H1 (cell line): ENCODE results near the gene PGA5. TPM values are rescaled to one million over a fixed set of nuclear protein-coding genes. Genes with fewer than 3 reads are reported as not detected.
"Not testable (repeated sequence)": the region's sequence is repeated elsewhere in the genome, so short reads cannot be mapped to it uniquely, and the experiment has no call there.

Experiments used
- CTCF ChIA-PET: fragments of 300-600 bp; sonication (Branson Sonifier 250); formaldehyde crosslinking; loops from one replicate; lab custom pipeline; 2021; ENCODE audit not compliant: partially characterized antibody; lab: Charles Lee
- POLR2A ChIA-PET: fragments of 300-600 bp; sonication (Branson Sonifier 250); formaldehyde crosslinking; loops from one replicate; lab custom pipeline; 2021; ENCODE audit warnings: inconsistent platforms; ENCODE audit not compliant: partially characterized antibody; lab: Charles Lee
- DNase-seq, 2 experiments: peaks; one replicate each; pipeline versions ENCODE4 v3.0.0 to v3.0.0-alpha.2; 2010 to 2022; ENCODE audit warnings: low spot score in 2 of 2, low read depth in 1 of 2, mixed read lengths in 1 of 2
- FAIRE-seq: peaks from 2 replicates; lab custom pipeline; 2011; peaks lifted over from hg19 to GRCh38; lab: Jason Lieb, UNC
- H2AFZ ChIP-seq: 2 replicates; pipeline ENCODE4 v1.8.1; 2012; ENCODE audit warnings: low read length, inconsistent platforms
- H2AK5ac ChIP-seq: 2 replicates; pipeline ENCODE4 v1.6.1; 2013; ENCODE audit warnings: low read depth, low read length
- H2BK120ac ChIP-seq: replicated peaks from 2 replicates; pipeline ENCODE3; 2013; ENCODE audit warnings: low read depth, low read length, inconsistent platforms
- H2BK12ac ChIP-seq: 2 replicates; pipeline ENCODE4 v1.6.1; 2013; ENCODE audit warnings: low read depth, low read length
- H2BK15ac ChIP-seq: 2 replicates; pipeline ENCODE4 v1.6.1; 2013; ENCODE audit warnings: low read length
- H2BK20ac ChIP-seq: 2 replicates; pipeline ENCODE4 v1.6.1; 2013; ENCODE audit warnings: low read length
- H2BK5ac ChIP-seq: 2 replicates; pipeline ENCODE4 v1.6.1; 2013; ENCODE audit warnings: low read depth, low read length
- H3K14ac ChIP-seq: 2 replicates; pipeline ENCODE4 v1.6.1; 2013; ENCODE audit warnings: inconsistent platforms; ENCODE audit not compliant: insufficient read length
- H3K18ac ChIP-seq: 2 replicates; pipeline ENCODE4 v1.6.1; 2013; ENCODE audit warnings: low read length; ENCODE audit errors: extremely low read depth
- H3K23ac ChIP-seq: 2 replicates; pipeline ENCODE4 v1.6.1; 2013; ENCODE audit warnings: inconsistent platforms; ENCODE audit not compliant: insufficient read length
- H3K23me2 ChIP-seq: 2 replicates; pipeline ENCODE4 v1.6.1; 2013; ENCODE audit warnings: low read depth, low read length
- H3K27ac ChIP-seq: 2 replicates; pipeline ENCODE4 v1.6.1; 2011; ENCODE audit warnings: low read depth, low read length, inconsistent platforms
- H3K27me3 ChIP-seq, 4 experiments: replicated peaks in 1 of 4; 1 replicate in 1 of 4; 2 replicates in 3 of 4; pipeline versions ENCODE4 v1.6.1 to v1.8.1; 2011 to 2013; ENCODE audit warnings: low read length in 3 of 4, mild to moderate bottlenecking in 3 of 4, inconsistent platforms in 2 of 4, mixed read lengths in 2 of 4, moderate library complexity in 1 of 4; ENCODE audit not compliant: control insufficient read depth in 3 of 4, insufficient read depth in 3 of 4; ENCODE audit errors: extremely low read depth in 1 of 4
- H3K36me3 ChIP-seq, 4 experiments: 2 replicates each; pipeline versions ENCODE4 v1.6.1 to v1.8.1; 2011 to 2013; ENCODE audit warnings: mild to moderate bottlenecking in 4 of 4, low read length in 3 of 4, moderate library complexity in 2 of 4, control low read depth in 1 of 4, inconsistent platforms in 1 of 4; ENCODE audit not compliant: insufficient read depth in 4 of 4, control insufficient read depth in 2 of 4
- H3K4ac ChIP-seq: replicated peaks from 2 replicates; pipeline ENCODE3; 2013; ENCODE audit warnings: low read length, low read depth, mixed read lengths, inconsistent platforms; ENCODE audit not compliant: insufficient read length
- H3K4me1 ChIP-seq, 4 experiments: replicated peaks in 1 of 4; 1 replicate in 1 of 4; 2 replicates in 3 of 4; pipeline versions ENCODE4 v1.6.1 to v1.8.1; 2011 to 2013; ENCODE audit warnings: low read length in 3 of 4, inconsistent platforms in 2 of 4, mixed read lengths in 1 of 4; ENCODE audit not compliant: insufficient read depth in 4 of 4, control insufficient read depth in 3 of 4
- H3K4me2 ChIP-seq, 2 experiments: 2 replicates each; pipeline versions ENCODE4 v1.6.1 to v1.8.1; 2011 to 2013; ENCODE audit warnings: low read depth in 2 of 2, low read length in 2 of 2, control low read depth in 1 of 2, inconsistent platforms in 1 of 2, mild to moderate bottlenecking in 1 of 2; ENCODE audit not compliant: insufficient read depth in 1 of 2
- H3K4me3 ChIP-seq, 4 experiments: fragments of 200-600, 300-600 bp in 1 of 4; sonication (generic), shearing (Covaris generic), sonication (Bioruptor Twin) in 1 of 4; 2 replicates each; pipeline versions ENCODE4 v1.5.1 to v1.8.1; 2011 to 2016; ENCODE audit warnings: low read length in 4 of 4, low read depth in 3 of 4, control low read depth in 2 of 4, inconsistent platforms in 2 of 4, mild to moderate bottlenecking in 2 of 4, mixed read lengths in 1 of 4, moderate library complexity in 1 of 4; ENCODE audit not compliant: insufficient read depth in 2 of 4; ENCODE audit errors: extremely low read depth in 1 of 4
- H3K56ac ChIP-seq: replicated peaks from 2 replicates; pipeline ENCODE3; 2013; ENCODE audit warnings: low read depth, mild to moderate bottlenecking, mixed read lengths, low read length, inconsistent platforms; ENCODE audit not compliant: insufficient read length
- H3K79me1 ChIP-seq: 2 replicates; pipeline ENCODE4 v1.6.1; 2013; ENCODE audit warnings: low read depth, low read length, control low read depth
- H3K79me2 ChIP-seq, 2 experiments: 2 replicates each; pipeline versions ENCODE4 v1.6.1 to v1.8.1; 2012 to 2013; ENCODE audit warnings: low read length in 2 of 2, mild to moderate bottlenecking in 2 of 2, inconsistent platforms in 1 of 2; ENCODE audit not compliant: insufficient read depth in 2 of 2, control insufficient read depth in 1 of 2
- H3K9ac ChIP-seq, 4 experiments: replicated peaks in 1 of 4; 1 replicate in 1 of 4; 2 replicates in 3 of 4; pipeline versions ENCODE4 v1.6.1 to v1.8.1; 2011 to 2013; ENCODE audit warnings: low read depth in 3 of 4, low read length in 3 of 4, control low read depth in 2 of 4, mild to moderate bottlenecking in 2 of 4, moderate library complexity in 2 of 4, inconsistent platforms in 1 of 4; ENCODE audit errors: extremely low read depth in 1 of 4
- H3K9me3 ChIP-seq, 2 experiments: 2 replicates each; pipeline versions ENCODE4 v1.6.1 to v1.8.1; 2012 to 2013; ENCODE audit warnings: mild to moderate bottlenecking in 2 of 2, moderate library complexity in 2 of 2, control low read depth in 1 of 2, inconsistent platforms in 1 of 2, low read depth in 1 of 2, low read length in 1 of 2, mixed read lengths in 1 of 2; ENCODE audit not compliant: insufficient read depth in 2 of 2
- H4K20me1 ChIP-seq, 2 experiments: replicated peaks in 1 of 2; 2 replicates each; pipeline versions ENCODE3 to v1.8.1; 2011 to 2013; ENCODE audit warnings: inconsistent platforms in 2 of 2, low read length in 2 of 2, mild to moderate bottlenecking in 1 of 2; ENCODE audit not compliant: insufficient read depth in 2 of 2, control insufficient read depth in 1 of 2
- H4K5ac ChIP-seq: 2 replicates; pipeline ENCODE4 v1.6.1; 2013; ENCODE audit warnings: low read length, low read depth, mixed read lengths, inconsistent platforms; ENCODE audit not compliant: insufficient read length
- H4K8ac ChIP-seq: 2 replicates; pipeline ENCODE4 v1.8.0; 2013; ENCODE audit warnings: mild to moderate bottlenecking, moderate library complexity, low read length, inconsistent platforms; ENCODE audit not compliant: insufficient read depth; ENCODE audit errors: extremely low read depth
- H4K91ac ChIP-seq: replicated peaks from 2 replicates; pipeline ENCODE3; 2013; ENCODE audit warnings: low read length, mixed read lengths, inconsistent platforms; ENCODE audit not compliant: insufficient read length
- WGBS, 2 experiments: shearing (Covaris generic) in 1 of 2; methylation state at CpG; one replicate each; pipeline versions ENCODE4 v1.1.6 to v1.1.7; 2013 to 2015; ENCODE audit warnings: low lambda C conversion rate in 2 of 2, mixed read lengths in 2 of 2, inconsistent platforms in 1 of 2, low coverage in 1 of 2, missing lambda C conversion rate in 1 of 2; ENCODE audit not compliant: insufficient replicate concordance in 2 of 2, insufficient coverage in 1 of 2, insufficient read length in 1 of 2; ENCODE audit errors: extremely low coverage in 1 of 2, missing lambda C conversion rate in 1 of 2; 5-methylcytosine and 5-hydroxymethylcytosine counted together
- polyA plus RNA-seq, 7 experiments: library from polyadenylated mRNA; depleted of rRNA in 3 of 7; stranded (reverse) in 5 of 7; unstranded in 2 of 7; fragments of >200 nt in 5 of 7; fragments of 200-250 nt in 2 of 7; gene quantifications; 1 replicate in 5 of 7; 2 replicates in 1 of 7; 4 replicates in 1 of 7; pipeline versions ENCODE4 v1.2.1 to v1.2.3, GENCODE V29; 2011 to 2013; ENCODE audit warnings: missing spikeins in 2 of 7, mixed read lengths in 2 of 7
- total RNA-seq: library from RNA; stranded (reverse); fragmentation: NEBNext Ultra II Directional; extraction: Animal tissue kit (Norgen Biotek cat#: 25700); gene quantifications from 2 replicates; pipeline ENCODE4 v1.2.1, GENCODE V29; 2021

PGA5 gene
- total and polyA plus RNA-seq, 2 of the 8 experiments (the other 6 are each of a cell fraction or from before 2014, with no cell fraction given), result 0.67 to 2.0 TPM

- H3K27ac ChIP-seq, H3K36me3 ChIP-seq, H2AFZ ChIP-seq, H3K4me1 ChIP-seq, H3K4me3 ChIP-seq, H4K91ac ChIP-seq, H3K9ac ChIP-seq, H3K23me2 ChIP-seq, H3K23ac ChIP-seq, H3K27me3 ChIP-seq, DNase-seq, H3K14ac ChIP-seq, H2AK5ac ChIP-seq, H3K4ac ChIP-seq, H4K20me1 ChIP-seq, H4K8ac ChIP-seq, H3K9me3 ChIP-seq, H3K79me1 ChIP-seq, POLR2A ChIA-PET, H2BK120ac ChIP-seq, H3K4me2 ChIP-seq, H2BK20ac ChIP-seq, H3K79me2 ChIP-seq, H2BK15ac ChIP-seq, H4K5ac ChIP-seq, H3K18ac ChIP-seq, H2BK12ac ChIP-seq, FAIRE-seq, H2BK5ac ChIP-seq, H3K56ac ChIP-seq: not testable (repeated sequence)
- CTCF ChIA-PET, result interaction anchor here (1.2 to 4.8 kb wide), 3 partner anchors 11 to 133 kb away, joined by 3 to 19 read pairs (median 5); partner anchors contain the start of gene VWCE
- 93% methylated on average over 1 of the region's 1 CpG; no CpG with 5 or more reads in 1 of the 2 experiments for WGBS, 2 experiments
Observed at GRCh38 chr11:61252332-61252731, 11.4 kb downstream of the PGA5 start.
